ENCODE results near the gene TMEM14C.
"Not testable (repeated sequence)": the region's sequence is repeated elsewhere in the genome, so short reads cannot be mapped to it uniquely, and the experiment has no call there.

TMEM14C gene

DNA sequence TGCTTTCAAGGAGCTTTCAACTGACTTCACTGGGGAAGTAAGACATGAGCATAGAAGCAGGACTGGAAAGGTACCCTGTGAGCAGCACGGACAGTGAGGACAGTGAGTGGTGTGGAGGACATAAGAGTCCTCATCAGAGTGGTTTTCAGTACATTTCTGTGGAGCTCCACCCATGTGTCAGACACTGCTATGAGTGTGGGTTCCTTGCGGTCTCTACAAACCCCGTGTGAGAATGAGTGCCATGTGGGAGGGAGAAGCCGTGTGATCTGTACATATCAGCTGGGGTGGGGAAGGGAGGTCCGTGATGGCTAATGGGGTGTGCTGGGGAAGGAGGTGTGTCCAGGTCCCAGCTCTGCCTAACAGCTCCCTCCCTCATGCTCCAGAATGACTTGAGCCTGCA lies 28.9 kb downstream of the TMEM14C start:
- DNase-seq (ENCODE audit: extremely low spot score, insufficient read length, low read depth); FAIRE-seq: not testable (repeated sequence)

DNA sequence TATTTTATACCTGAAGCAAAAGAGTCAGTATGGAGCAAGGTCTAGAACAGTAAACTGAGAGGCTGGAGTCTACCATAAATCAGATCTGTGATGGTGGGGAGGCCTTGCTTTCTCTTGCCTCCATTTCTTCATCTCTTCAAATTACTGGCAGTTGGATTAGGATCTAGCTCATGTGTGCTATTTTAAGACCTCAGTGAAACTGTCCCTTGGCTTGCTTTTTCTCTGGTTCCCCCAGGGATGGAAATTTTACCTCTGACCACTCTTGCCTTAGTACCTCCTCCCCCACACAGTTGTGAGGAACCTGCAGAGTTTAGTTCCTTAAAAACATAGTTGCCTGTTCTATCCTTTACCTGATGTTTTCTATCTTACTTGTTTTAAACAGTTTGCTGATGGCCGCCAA lies 33.2 kb downstream of the TMEM14C start:
- DNase-seq (ENCODE audit: extremely low spot score, insufficient read length, low read depth) (no peak), FAIRE-seq (no peak)

GRCh38 chr6:10759312-10759839 lies 36.5 kb downstream of the TMEM14C start:
- peak; percentile 77 for FAIRE-seq
- DNase-seq (ENCODE audit: extremely low spot score, insufficient read length, low read depth) = peak; percentile 23

DNA sequence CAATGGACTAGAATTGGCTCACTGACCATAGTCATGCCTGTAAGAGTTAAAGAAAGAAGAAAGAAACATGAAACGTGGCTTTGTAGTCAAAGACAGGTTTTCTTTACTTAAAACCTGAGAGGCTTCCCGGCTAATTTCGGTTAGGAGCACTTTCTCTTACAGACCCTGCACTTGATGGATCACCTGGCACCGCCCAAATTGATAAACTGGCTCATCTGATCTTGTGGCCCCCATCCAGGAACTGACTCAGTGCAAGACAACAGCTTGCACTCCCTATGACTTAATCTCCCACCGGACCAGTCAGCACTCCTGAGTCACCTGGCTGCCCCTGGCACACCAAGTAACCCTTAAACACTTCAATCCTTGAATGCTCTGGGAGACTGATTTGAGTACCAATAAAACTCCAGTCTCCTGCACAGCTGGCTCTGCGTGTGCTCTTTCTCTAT lies 37.0 kb downstream of the TMEM14C start:
- DNase-seq (ENCODE audit: extremely low spot score, insufficient read length, low read depth) (no peak), FAIRE-seq (no peak)

DNA sequence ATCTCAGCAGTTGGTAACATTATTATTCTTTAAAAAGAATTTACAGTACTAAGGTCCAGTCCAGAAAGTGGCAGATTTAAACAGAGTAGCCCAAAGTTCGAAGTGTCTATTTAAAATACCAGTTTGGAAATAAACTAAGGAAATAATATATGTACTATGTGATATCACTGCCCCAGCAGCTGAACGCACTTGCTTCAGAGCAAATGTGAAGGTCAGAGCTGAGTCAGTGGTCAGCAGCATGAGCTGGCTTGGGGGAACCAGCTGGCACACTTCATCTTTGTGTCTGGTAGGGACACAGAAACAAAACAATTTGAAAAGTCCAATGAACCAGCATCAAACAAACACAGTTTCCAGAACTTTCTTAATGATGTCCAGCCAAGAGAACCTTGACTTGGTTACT lies 40.1 kb downstream of the TMEM14C start:
- FAIRE-seq (no peak), DNase-seq (ENCODE audit: extremely low spot score, insufficient read length, low read depth) (no peak)

DNA sequence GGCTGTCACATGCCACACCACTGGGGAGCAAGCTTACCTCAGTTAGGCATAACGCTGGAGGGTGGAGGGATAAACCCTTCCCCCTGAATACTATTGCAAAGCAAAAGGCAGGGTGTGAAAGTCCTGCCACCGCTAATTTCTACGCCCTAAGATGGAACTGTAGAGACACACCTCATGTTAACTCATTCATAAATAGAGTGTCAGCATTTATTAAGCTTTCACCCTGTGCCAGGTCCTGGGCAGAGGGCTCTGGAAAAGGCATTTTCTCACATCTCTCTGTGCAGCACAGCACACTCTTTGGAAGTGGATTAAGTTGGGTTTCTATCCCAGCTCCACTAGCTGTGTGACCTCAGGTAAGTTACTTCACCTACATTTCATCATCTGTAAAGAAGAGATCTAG lies 46.5 kb downstream of the TMEM14C start:
- FAIRE-seq = no peak
- no peak for DNase-seq (ENCODE audit: extremely low spot score, insufficient read length, low read depth)

- no peak for FAIRE-seq
- no peak for DNase-seq (ENCODE audit: extremely low spot score, insufficient read length, low read depth)
Measured at GRCh38 chr6:10771371-10771894, 48.6 kb downstream of the TMEM14C start.

GRCh38 chr6:10778230-10778629 lies 55.4 kb downstream of the TMEM14C start:
- FAIRE-seq (no peak), DNase-seq (ENCODE audit: extremely low spot score, insufficient read length, low read depth) (no peak)

- FAIRE-seq (no peak), DNase-seq (ENCODE audit: extremely low spot score, insufficient read length, low read depth) (no peak)
Measured at GRCh38 chr6:10779076-10779475, 56.2 kb downstream of the TMEM14C start.
